NCI-H345 (cell line): Measurements from ENCODE around the gene RHOH.

Experiments used
- DNase-seq: peaks from one replicate; lab custom pipeline; 2025; lab: John Stamatoyannopoulos, UW

The RHOH gene

GRCh38 chr4:40295572-40295971 lies 98.7 kb downstream of the RHOH start:
- DNase-seq, result no peak
